Neural progenitor cell (in vitro differentiated cells): ENCODE measurements around the gene RTEL1. TPM values are rescaled to one million over a fixed set of nuclear protein-coding genes. Genes with fewer than 3 reads are reported as not detected.
A peak's percentile ranks its signal among the peaks of the same experiment; 100 is the strongest.

ENCODE experiments used
- DNase-seq: peaks from one replicate; pipeline ENCODE4 v3.0.0-alpha.2; 2016; ENCODE audit warnings: low spot score
- H2AFZ ChIP-seq: fragments of 200-600 bp; sonication (generic); replicated peaks from 2 replicates; pipeline ENCODE4 v1.6.1; 2016; ENCODE audit warnings: antibody characterized with exemption
- H3F3A ChIP-seq: fragments of 200-600 bp; sonication (generic); 2 replicates; pipeline ENCODE4 v1.6.1; 2016; ENCODE audit warnings: antibody characterized with exemption, low read depth
- H3K27ac ChIP-seq: fragments of 200-600 bp; sonication (generic); 2 replicates; pipeline ENCODE4 v1.5.1; 2016; ENCODE audit warnings: mild to moderate bottlenecking
- H3K27me3 ChIP-seq: fragments of 200-600 bp; sonication (generic); 2 replicates; pipeline ENCODE4 v1.6.1; 2016; ENCODE audit warnings: mild to moderate bottlenecking, moderate library complexity
- H3K36me3 ChIP-seq: fragments of 200-600 bp; sonication (generic); 2 replicates; pipeline ENCODE4 v1.5.1; 2016
- H3K4me1 ChIP-seq: fragments of 200-600 bp; sonication (generic); 2 replicates; pipeline ENCODE4 v1.6.1; 2016; ENCODE audit warnings: mixed run types
- H3K4me2 ChIP-seq: fragments of 200-600 bp; sonication (generic); 2 replicates; pipeline ENCODE4 v1.6.1; 2016
- H3K4me3 ChIP-seq: fragments of 200-600 bp; sonication (generic); 2 replicates; pipeline ENCODE4 v1.5.1; 2016
- H3K79me2 ChIP-seq: fragments of 200-600 bp; sonication (generic); 2 replicates; pipeline ENCODE4 v1.6.1; 2016; ENCODE audit warnings: low read depth
- H3K9ac ChIP-seq: fragments of 200-600 bp; sonication (generic); 2 replicates; pipeline ENCODE4 v1.6.1; 2016
- H3K9me3 ChIP-seq: fragments of 200-600 bp; sonication (generic); 2 replicates; pipeline ENCODE4 v1.5.1; 2016; ENCODE audit warnings: low read depth
- H4K20me1 ChIP-seq: fragments of 200-600 bp; sonication (generic); 2 replicates; pipeline ENCODE4 v1.6.1; 2016; ENCODE audit warnings: low read depth
- H3K27ac Mint-ChIP-seq: 3 replicates; pipeline ENCODE4 v1.8.0; 2021; ENCODE audit warnings: mixed read lengths
- H3K27me3 Mint-ChIP-seq: 2 replicates; pipeline ENCODE4 v1.8.0; 2022; ENCODE audit warnings: low read depth, mild to moderate bottlenecking, inconsistent platforms, moderate library complexity, mixed read lengths; ENCODE audit not compliant: insufficient read depth
- H3K36me3 Mint-ChIP-seq: 3 replicates; pipeline ENCODE4 v1.8.0; 2021; ENCODE audit warnings: mixed read lengths
- H3K4me1 Mint-ChIP-seq: 3 replicates; pipeline ENCODE4 v1.8.0; 2021; ENCODE audit warnings: mixed read lengths
- H3K4me3 Mint-ChIP-seq: 3 replicates; pipeline ENCODE4 v1.8.0; 2021; ENCODE audit warnings: mild to moderate bottlenecking, moderate library complexity, mixed read lengths
- H3K9me3 Mint-ChIP-seq: 3 replicates; pipeline ENCODE4 v1.8.0; 2020; ENCODE audit warnings: mixed read lengths
- CTCF ChIP-seq: fragments of 200-600 bp; sonication (generic); IDR thresholded peaks from 2 replicates; pipeline ENCODE4 v1.5.1; 2017; ENCODE audit warnings: antibody characterized with exemption, mild to moderate bottlenecking
- EZH2 ChIP-seq: fragments of 200-600 bp; sonication (generic); IDR thresholded peaks from 2 replicates; pipeline ENCODE4 v1.6.1; 2017; ENCODE audit warnings: antibody characterized with exemption, mild to moderate bottlenecking, moderate library complexity
- EZH2phosphoT487 ChIP-seq: fragments of 200-600 bp; sonication (generic); IDR thresholded peaks from 2 replicates; pipeline ENCODE4 v1.6.1; 2017; ENCODE audit warnings: antibody characterized with exemption
- total RNA-seq: library from RNA; depleted of rRNA; stranded (reverse); fragments of >200 nt; gene quantifications from 2 replicates; pipeline ENCODE4 v1.2.3, GENCODE V29; 2015; ENCODE audit warnings: low replicate concordance

The RTEL1 gene
- total RNA-seq, 1 donor from 2014 or later: 6.0 TPM

DNA sequence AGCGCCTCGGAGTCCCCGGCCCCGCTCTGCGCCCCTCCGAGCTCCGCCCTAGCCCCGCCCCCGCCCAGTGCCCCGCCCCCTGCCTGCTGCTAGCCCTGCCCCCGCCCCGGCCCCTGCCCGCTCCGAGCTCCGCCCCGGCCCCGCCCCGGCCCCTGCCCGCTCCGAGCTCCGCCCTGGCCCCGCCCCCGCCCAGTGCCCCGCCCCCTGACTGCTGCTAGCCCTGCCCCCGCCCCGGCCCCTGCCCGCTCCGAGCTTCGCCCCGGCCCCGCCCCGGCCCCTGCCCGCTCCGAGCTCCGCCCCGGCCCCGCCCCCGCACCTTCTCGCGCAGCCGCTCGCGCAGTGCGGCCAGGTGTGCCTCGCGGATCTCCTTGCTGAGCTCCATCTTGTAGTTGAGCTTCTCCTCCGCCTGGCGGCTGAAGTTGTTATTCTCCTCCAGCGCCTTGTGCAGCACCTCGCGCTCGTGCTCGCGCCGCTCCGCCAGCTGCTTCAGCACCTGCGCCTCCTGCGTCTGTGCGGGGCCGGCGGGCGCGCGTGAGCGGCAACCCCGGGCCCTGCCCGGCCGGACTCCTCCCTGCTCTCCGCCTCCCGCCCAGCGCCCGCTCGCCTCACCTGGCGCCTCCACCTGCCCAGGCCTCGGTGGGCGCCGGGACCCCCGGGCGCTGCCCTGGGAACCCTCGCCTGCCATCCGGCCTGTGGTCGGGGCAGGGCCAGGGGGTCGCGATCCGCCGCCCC is 16.2 kb upstream of the RTEL1 start:
- H3K27ac ChIP-seq: no peak overlapping the region
- peaks cover 13% of the 10 kb centered on the region for H3K4me1 Mint-ChIP-seq
- H2AFZ ChIP-seq: no peak overlapping the region

GRCh38 chr20:63642527-63643247 is 15.4 kb upstream of the RTEL1 start:
- peak overlapping the region; percentile 71 for H3K4me3 ChIP-seq
- H3K9me3 ChIP-seq: no peaks in the 10 kb centered on the region
- peaks cover 7% of the 10 kb centered on the region for H3K27me3 Mint-ChIP-seq
- no peak overlapping the region for H2AFZ ChIP-seq
- no peak overlapping the region for H3K27ac Mint-ChIP-seq
- H3K4me1 ChIP-seq: peaks cover 4% of the 10 kb centered on the region
- H3K27me3 ChIP-seq: peaks cover 17% of the 10 kb centered on the region
- TF ChIP-seq EZH2: no peak
- peaks cover 2% of the 10 kb centered on the region for H4K20me1 ChIP-seq
- H3K27ac ChIP-seq: no peak overlapping the region
- DNase-seq: peak; percentile 67
- peak overlapping the region; percentile 96 for H3K4me2 ChIP-seq
- no peak overlapping the region for H3K9ac ChIP-seq
- H3K4me3 Mint-ChIP-seq: peak overlapping the region; percentile 82
- no peaks in the 10 kb centered on the region for H3K79me2 ChIP-seq
- H3K36me3 ChIP-seq: no peaks in the 10 kb centered on the region
- H3K9me3 Mint-ChIP-seq: no peaks in the 10 kb centered on the region
- peaks cover 8% of the 10 kb centered on the region for H3K4me1 Mint-ChIP-seq
- H3K36me3 Mint-ChIP-seq: no peaks in the 10 kb centered on the region
- peaks cover 14% of the 10 kb centered on the region for H3F3A ChIP-seq

More for the DNA sequence above, 16.2 kb upstream of the RTEL1 start:
- Histone ChIP-seq H3K4me3 (peak overlapping the region; percentile 71), H3K36me3 (no peaks in the 10 kb centered on the region), H4K20me1 (peaks cover 2% of the 10 kb centered on the region), H3K4me2 (peak overlapping the region; percentile 96), H3K9ac (no peak overlapping the region), H3K27me3 (peaks cover 17% of the 10 kb centered on the region), H3K9me3 (no peaks in the 10 kb centered on the region), H3K4me1 (peaks cover 9% of the 10 kb centered on the region), H3F3A (peaks cover 18% of the 10 kb centered on the region), H3K79me2 (no peaks in the 10 kb centered on the region)
- peak; percentile 95 for DNase-seq
- TF ChIP-seq EZH2: no peak
- TF ChIP-seq CTCF: peak; percentile 55
- H3K4me3 Mint-ChIP-seq: peak overlapping the region; percentile 73
- no peaks in the 10 kb centered on the region for H3K36me3 Mint-ChIP-seq
- peaks cover 7% of the 10 kb centered on the region for H3K27me3 Mint-ChIP-seq
- no peaks in the 10 kb centered on the region for H3K9me3 Mint-ChIP-seq
- no peak overlapping the region for H3K27ac Mint-ChIP-seq

GRCh38 chr20:63643499-63643898 is 14.6 kb upstream of the RTEL1 start:
- Histone ChIP-seq H3F3A (peaks cover 14% of the 10 kb centered on the region), H3K9ac (no peak overlapping the region), H3K27ac (no peak overlapping the region), H3K9me3 (no peaks in the 10 kb centered on the region), H3K27me3 (peaks cover 17% of the 10 kb centered on the region), H2AFZ (no peak overlapping the region), H3K4me3 (no peak overlapping the region), H3K36me3 (no peaks in the 10 kb centered on the region), H4K20me1 (peaks cover 2% of the 10 kb centered on the region), H3K4me2 (no peak overlapping the region), H3K79me2 (no peaks in the 10 kb centered on the region), H3K4me1 (peaks cover 4% of the 10 kb centered on the region)
- peak overlapping the region; percentile 77 for H3K4me3 Mint-ChIP-seq
- H3K36me3 Mint-ChIP-seq: no peaks in the 10 kb centered on the region
- H3K9me3 Mint-ChIP-seq: no peaks in the 10 kb centered on the region
- peaks cover 5% of the 10 kb centered on the region for H3K27me3 Mint-ChIP-seq
- TF ChIP-seq EZH2phosphoT487: no peak
- no peak for TF ChIP-seq EZH2
- no peak for TF ChIP-seq CTCF
- DNase-seq: no peak
- H3K4me1 Mint-ChIP-seq: peaks cover 6% of the 10 kb centered on the region
- H3K27ac Mint-ChIP-seq: no peak overlapping the region

GRCh38 chr20:63643946-63644345 is 14.2 kb upstream of the RTEL1 start:
- Histone ChIP-seq H3K27me3 (peaks cover 17% of the 10 kb centered on the region), H3K9ac (no peak overlapping the region), H4K20me1 (peaks cover 2% of the 10 kb centered on the region), H3K9me3 (no peaks in the 10 kb centered on the region), H3K4me1 (peaks cover 4% of the 10 kb centered on the region), H3K79me2 (no peaks in the 10 kb centered on the region), H3K4me3 (no peak overlapping the region), H3F3A (peaks cover 14% of the 10 kb centered on the region), H3K36me3 (no peaks in the 10 kb centered on the region), H2AFZ (no peak overlapping the region), H3K27ac (no peak overlapping the region), H3K4me2 (no peak overlapping the region)
- Mint-ChIP-seq H3K4me3 (peak overlapping the region; percentile 77), H3K27ac (no peak overlapping the region), H3K9me3 (no peaks in the 10 kb centered on the region), H3K27me3 (peaks cover 5% of the 10 kb centered on the region), H3K4me1 (peaks cover 6% of the 10 kb centered on the region), H3K36me3 (no peaks in the 10 kb centered on the region)
- TF ChIP-seq CTCF: no peak
- no peak for TF ChIP-seq EZH2phosphoT487
- no peak for TF ChIP-seq EZH2
- DNase-seq: no peak
